Parathyroid adenoma (tissue), 2 donors: ENCODE measurements around the gene HOXB9.

Experiments used
- H2AFZ ChIP-seq: fragments of 300-600 bp; sonication (generic); one replicate; pipeline ENCODE4 v1.7.0; 2017; ENCODE audit warnings: antibody characterized with exemption, mild to moderate bottlenecking
- H3K27ac ChIP-seq: fragments of 300-600 bp; sonication (generic); one replicate; pipeline ENCODE4 v1.7.0; 2017
- H3K27me3 ChIP-seq: fragments of 300-600 bp; sonication (generic); one replicate; pipeline ENCODE4 v1.7.0; 2017; ENCODE audit warnings: low read length; ENCODE audit not compliant: control insufficient read depth, insufficient read depth
- H3K36me3 ChIP-seq: fragments of 300-600 bp; sonication (generic); one replicate; pipeline ENCODE4 v1.7.0; 2017; ENCODE audit warnings: low read length; ENCODE audit not compliant: control insufficient read depth, insufficient read depth
- H3K4me1 ChIP-seq: fragments of 300-600 bp; sonication (generic); one replicate; pipeline ENCODE4 v1.7.0; 2017; ENCODE audit warnings: control low read depth
- H3K4me2 ChIP-seq: fragments of 300-600 bp; sonication (generic); one replicate; pipeline ENCODE4 v1.7.0; 2017; ENCODE audit warnings: low read length
- H3K4me3 ChIP-seq: fragments of 300-600 bp; sonication (generic); one replicate; pipeline ENCODE4 v1.7.0; 2017; ENCODE audit warnings: low read depth, low read length
- H3K79me2 ChIP-seq: fragments of 300-600 bp; sonication (generic); one replicate; pipeline ENCODE4 v1.7.0; 2017; ENCODE audit warnings: control low read depth
- H3K9ac ChIP-seq: fragments of 300-600 bp; sonication (generic); one replicate; pipeline ENCODE4 v1.7.0; 2017; ENCODE audit warnings: mild to moderate bottlenecking
- H3K9me3 ChIP-seq: fragments of 300-600 bp; sonication (generic); one replicate; pipeline ENCODE4 v1.7.0; 2017; ENCODE audit warnings: low read length; ENCODE audit not compliant: control insufficient read depth
- CTCF ChIP-seq: fragments of 300-600 bp; sonication (generic); IDR thresholded peaks from one replicate; pipeline ENCODE4 v1.7.0; 2017; ENCODE audit warnings: antibody characterized with exemption, mild to moderate bottlenecking
- donor health status: primary hyperparathyroidism.

Gene HOXB9

GRCh38 chr17:48646183-48647102 is 20.3 kb upstream of the HOXB9 start:
- Histone ChIP-seq H3K4me3 (no peak overlapping the region), H3K79me2 (no peaks in the 10 kb centered on the region), H3K27me3 (peaks cover 21% of the 10 kb centered on the region), H3K9me3 (no peaks in the 10 kb centered on the region), H3K36me3 (no peaks in the 10 kb centered on the region), H2AFZ (no peak overlapping the region), H3K9ac (no peak overlapping the region), H3K27ac (no peak overlapping the region), H3K4me1 (no peaks in the 10 kb centered on the region), H3K4me2 (no peak overlapping the region)
- TF ChIP-seq CTCF = no peak

DNA sequence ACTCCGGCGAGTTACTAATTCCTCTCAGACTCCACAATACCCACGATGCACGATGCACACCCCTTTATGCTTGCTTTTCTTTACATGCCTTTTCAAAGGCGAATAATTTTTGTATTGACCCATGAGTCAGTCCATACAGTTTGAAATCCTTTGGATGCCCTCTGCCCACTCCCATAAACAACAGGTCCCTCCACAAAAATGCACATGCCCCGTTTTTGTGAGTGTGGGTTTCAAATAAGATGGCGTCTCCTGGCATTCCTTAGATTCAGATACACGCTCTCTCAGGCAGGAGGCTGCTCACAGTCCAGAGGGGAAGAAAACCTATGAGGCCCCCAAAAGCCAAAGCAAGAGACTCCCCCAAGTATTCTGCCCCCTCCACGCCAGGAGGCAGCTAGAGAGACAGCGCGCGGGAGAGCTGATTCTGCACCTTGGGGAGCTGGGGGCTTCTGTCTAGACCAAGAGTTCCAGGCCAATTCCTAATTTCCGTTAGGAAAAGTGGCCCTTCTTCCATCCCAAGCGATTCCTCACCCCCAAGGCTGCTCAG is 19.6 kb upstream of the HOXB9 start:
- H3K4me1 ChIP-seq = no peaks in the 10 kb centered on the region
- no peak for TF ChIP-seq CTCF
- H3K79me2 ChIP-seq = no peaks in the 10 kb centered on the region
- no peaks in the 10 kb centered on the region for H3K9me3 ChIP-seq
- H3K27ac ChIP-seq = no peak overlapping the region
- H3K36me3 ChIP-seq = no peaks in the 10 kb centered on the region
- H3K9ac ChIP-seq = no peak overlapping the region
- H2AFZ ChIP-seq = no peak overlapping the region
- H3K4me2 ChIP-seq = no peak overlapping the region
- no peak overlapping the region for H3K4me3 ChIP-seq
- H3K27me3 ChIP-seq = peaks cover 21% of the 10 kb centered on the region

DNA sequence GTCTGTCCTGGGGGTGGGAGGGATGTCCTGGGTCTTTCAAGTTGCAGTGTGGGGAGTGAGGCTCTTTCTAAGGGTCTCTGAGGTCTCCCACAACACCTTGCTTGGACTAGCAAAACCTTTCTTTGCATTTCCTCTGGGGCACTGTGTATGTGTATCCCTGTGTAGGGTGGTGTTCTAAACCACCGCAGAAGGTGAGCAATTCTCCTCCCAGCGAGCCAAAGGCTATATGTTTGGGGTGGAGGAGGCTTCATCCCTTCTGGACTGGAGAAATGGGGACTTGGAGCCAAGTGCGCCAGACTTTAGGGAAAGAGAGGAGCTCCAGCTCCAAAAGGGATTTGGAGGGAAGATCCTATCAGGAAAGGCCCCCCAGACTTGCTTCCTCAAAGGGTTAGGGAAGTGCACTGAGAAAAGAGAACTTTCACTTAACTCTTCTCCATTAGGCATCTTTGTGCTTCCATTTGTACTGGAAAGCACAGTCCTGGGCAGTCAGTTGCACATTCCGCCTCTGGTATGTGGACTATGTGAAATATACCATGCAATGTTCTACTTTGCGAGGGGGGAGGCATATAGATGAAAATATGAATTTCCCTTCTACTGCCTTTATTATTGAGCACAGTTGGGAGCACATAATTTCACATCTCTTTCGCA is 18.9 kb upstream of the HOXB9 start:
- Histone ChIP-seq H3K4me2 (no peak overlapping the region), H3K4me1 (no peaks in the 10 kb centered on the region), H3K4me3 (no peak overlapping the region), H3K36me3 (no peaks in the 10 kb centered on the region), H2AFZ (no peak overlapping the region), H3K27me3 (peaks cover 21% of the 10 kb centered on the region), H3K9ac (no peak overlapping the region), H3K79me2 (no peaks in the 10 kb centered on the region), H3K27ac (no peak overlapping the region), H3K9me3 (no peaks in the 10 kb centered on the region)
- TF ChIP-seq CTCF = no peak

GRCh38 chr17:48644159-48644558 is 18.0 kb upstream of the HOXB9 start:
- Histone ChIP-seq H3K9ac (no peak overlapping the region), H3K4me2 (no peak overlapping the region), H3K79me2 (no peaks in the 10 kb centered on the region), H3K4me1 (no peaks in the 10 kb centered on the region), H3K27ac (no peak overlapping the region), H3K27me3 (peaks cover 25% of the 10 kb centered on the region), H3K36me3 (no peaks in the 10 kb centered on the region), H2AFZ (no peak overlapping the region), H3K9me3 (no peaks in the 10 kb centered on the region), H3K4me3 (no peak overlapping the region)
- no peak for TF ChIP-seq CTCF
